Esophagus squamous epithelium (tissue), 4 donors: ENCODE results near the gene YPEL3.

Experiments used
- CTCF ChIP-seq, 6 experiments: fragments of 450-650 bp in 4 of 6; fragments of 200-600 bp in 2 of 6; sonication (generic) in 2 of 6; IDR thresholded peaks; one replicate each; pipeline ENCODE4 v1.5.1; 2016 to 2019; ENCODE audit warnings: antibody characterized with exemption in 6 of 6, mild to moderate bottlenecking in 4 of 6, moderate library complexity in 4 of 6
- POLR2A ChIP-seq, 4 donors: fragments of 450-650 bp; IDR thresholded peaks; one replicate each; pipeline ENCODE4 v1.6.1; 2017; ENCODE audit warnings: antibody characterized with exemption in 4 of 4, mild to moderate bottlenecking in 4 of 4, moderate library complexity in 3 of 4

DNA sequence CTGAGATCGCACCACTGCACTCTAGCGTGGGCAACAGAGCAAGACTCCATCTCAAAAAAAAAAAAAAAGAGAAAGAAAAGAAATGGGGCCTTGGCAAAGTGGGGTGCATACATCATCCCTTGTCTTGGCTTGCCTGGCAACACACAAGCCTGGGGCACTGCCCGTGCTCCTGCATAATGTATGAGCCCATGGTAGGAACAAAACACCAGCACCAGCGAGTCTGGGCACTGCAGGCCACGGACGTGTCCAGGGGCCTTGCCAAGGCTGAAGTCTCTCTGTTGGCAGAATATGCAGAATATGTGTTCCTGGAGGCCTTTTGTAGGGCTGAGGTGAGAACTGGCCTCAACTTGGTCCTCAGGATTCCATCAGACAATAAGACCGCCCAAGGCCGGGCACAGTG is 46.1 kb downstream of the YPEL3 start:
- TF ChIP-seq POLR2A (IDR thresholded peaks at IDR 0.05): no peak
- TF ChIP-seq CTCF (IDR thresholded peaks at IDR 0.05): no peak
